GM18951 (cell line): ENCODE results near the gene LRIG1.

ENCODE experiments used
- POLR2A ChIP-seq: IDR thresholded peaks from 4 replicates; pipeline ENCODE4 v1.6.1; 2011; ENCODE audit warnings: mild to moderate bottlenecking; ENCODE audit not compliant: insufficient read length, insufficient read depth; ENCODE audit errors: extremely low read depth
- in situ Hi-C: fragments of 300-500 bp; cut with MboI; formaldehyde crosslinking; loops from one replicate; pipeline ENCODE4 v1.12.0; 2022; ENCODE audit warnings: low sequenced_read_pairs, mixed read lengths, inconsistent platforms; ENCODE audit not compliant: unreplicated experiment

LRIG1 gene

GRCh38 chr3:66398228-66399025 lies 102.4 kb downstream of the LRIG1 start:
- no peak for TF ChIP-seq POLR2A
- in situ Hi-C loops = loop anchor here (25.0 kb wide), 1 partner anchor 111 kb away; no protein-coding TSS in a partner anchor

GRCh38 chr3:66397745-66398144 lies 103.1 kb downstream of the LRIG1 start:
- in situ Hi-C loops = loop anchor here (25.0 kb wide), 1 partner anchor 110 kb away; no protein-coding TSS in a partner anchor
- TF ChIP-seq POLR2A = no peak

- no peak for TF ChIP-seq POLR2A
- in situ Hi-C loops = loop anchor here (25.0 kb wide), 1 partner anchor 110 kb away; no protein-coding TSS in a partner anchor
Measured at GRCh38 chr3:66396888-66397287, 103.9 kb downstream of the LRIG1 start.

GRCh38 chr3:66396161-66396760 lies 104.6 kb downstream of the LRIG1 start:
- no peak for TF ChIP-seq POLR2A
- in situ Hi-C loops = loop anchor here (25.0 kb wide), 1 partner anchor 109 kb away; no protein-coding TSS in a partner anchor

GRCh38 chr3:66395635-66396034 lies 105.2 kb downstream of the LRIG1 start:
- TF ChIP-seq POLR2A = no peak
- in situ Hi-C loops = loop anchor here (25.0 kb wide), 1 partner anchor 108 kb away; no protein-coding TSS in a partner anchor

GRCh38 chr3:66394753-66395249 lies 106.0 kb downstream of the LRIG1 start:
- in situ Hi-C loops = loop anchor here (25.0 kb wide), 1 partner anchor 108 kb away; no protein-coding TSS in a partner anchor
- TF ChIP-seq POLR2A = no peak

- in situ Hi-C loops = loop anchor here (25.0 kb wide), 1 partner anchor 107 kb away; no protein-coding TSS in a partner anchor
- TF ChIP-seq POLR2A = no peak
Measured at GRCh38 chr3:66394019-66394752, 106.6 kb downstream of the LRIG1 start.

GRCh38 chr3:66393333-66394005 lies 107.4 kb downstream of the LRIG1 start:
- TF ChIP-seq POLR2A = no peak
- in situ Hi-C loops = loop anchor here (25.0 kb wide), 1 partner anchor 106 kb away; no protein-coding TSS in a partner anchor

- in situ Hi-C loops = loop anchor here (25.0 kb wide), 1 partner anchor 106 kb away; no protein-coding TSS in a partner anchor
- TF ChIP-seq POLR2A = no peak
Measured at GRCh38 chr3:66392966-66393332, 107.9 kb downstream of the LRIG1 start.

- TF ChIP-seq POLR2A = no peak
- in situ Hi-C loops = loop anchor here (25.0 kb wide), 1 partner anchor 105 kb away; no protein-coding TSS in a partner anchor
Measured at GRCh38 chr3:66392512-66392911, 108.3 kb downstream of the LRIG1 start.

GRCh38 chr3:66390013-66390412 lies 110.8 kb downstream of the LRIG1 start:
- in situ Hi-C loops = loop anchor here (25.0 kb wide), 1 partner anchor 103 kb away; no protein-coding TSS in a partner anchor
- TF ChIP-seq POLR2A = no peak

GRCh38 chr3:66386925-66387650 lies 113.7 kb downstream of the LRIG1 start:
- in situ Hi-C loops = loop anchor here (25.0 kb wide), 1 partner anchor 100 kb away; no protein-coding TSS in a partner anchor
- no peak for TF ChIP-seq POLR2A
